Bladder microvascular endothelial cell (primary cell): ENCODE data around the gene PDE2A. TPM values are rescaled to one million over a fixed set of nuclear protein-coding genes. Genes with fewer than 3 reads are reported as not detected.

Experiments
- total RNA-seq: library from RNA; depleted of rRNA; stranded (reverse); fragments of >200 nt; gene quantifications from 2 replicates; pipeline ENCODE4 v1.2.3, GENCODE V29; 2014

Gene PDE2A
- 159 and 229 TPM in 2 replicates for total RNA-seq

DNA sequence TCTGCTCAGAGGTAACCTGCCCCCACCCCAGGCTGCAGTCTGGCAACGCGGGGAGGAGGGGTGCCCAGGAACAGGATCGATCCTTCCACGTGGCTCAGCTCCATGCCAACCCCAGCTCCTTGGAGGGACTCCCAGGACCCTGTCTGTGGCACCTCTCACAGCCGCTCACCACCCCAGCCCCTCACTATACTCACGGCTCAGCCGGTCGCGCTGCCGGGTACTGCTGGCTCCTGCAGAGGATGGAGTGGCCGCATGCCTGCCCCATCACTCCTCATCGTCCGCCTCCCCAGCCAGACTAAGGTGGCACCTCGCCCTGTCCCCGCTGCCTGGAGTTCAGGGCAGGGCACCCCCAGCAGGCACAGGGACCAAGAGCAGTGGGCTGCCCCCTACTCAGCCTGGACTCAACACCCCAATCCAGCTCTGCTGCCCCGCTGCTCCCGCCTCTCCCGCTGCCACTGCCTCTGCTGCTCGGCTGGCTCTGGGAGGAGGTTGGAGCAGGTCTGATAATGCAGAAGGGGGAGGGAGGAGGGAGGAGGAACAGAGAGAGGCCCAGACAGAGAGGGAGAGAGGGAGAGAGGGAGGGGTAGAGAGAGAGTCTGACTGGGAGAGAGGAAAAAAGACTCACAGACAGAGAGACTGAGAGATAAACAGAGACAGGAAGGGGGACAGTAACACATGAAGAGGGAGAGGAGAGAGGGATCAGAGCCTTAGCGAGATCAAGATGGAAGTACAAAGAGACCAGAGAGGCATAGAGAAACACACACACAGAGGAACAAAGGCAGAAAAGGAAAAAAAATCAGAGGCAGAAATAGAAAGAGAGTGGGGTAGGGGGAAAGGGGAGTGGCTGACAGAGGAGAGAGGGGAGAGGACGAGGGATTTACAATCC, at the start of gene PDE2A:
TSS of gene PDE2A (minus strand) at position 480 of the 886 bp plus-strand sequence. CDS start at position 265, 215 bp downstream.

Other genes with a start within 250 kb of the PDE2A start
- gene CLPB, start 239.9 kb downstream of the PDE2A start, total RNA-seq: 28.3 and 55.8 TPM in 2 replicates
- gene ARAP1, start 78.0 kb upstream of the PDE2A start, total RNA-seq: 53.4 and 106 TPM in 2 replicates
- 25.1 and 77.7 TPM in 2 replicates for gene STARD10, start 119.6 kb upstream of the PDE2A start, total RNA-seq
- gene ATG16L2, start 140.0 kb upstream of the PDE2A start, total RNA-seq: 7.0 and 12.7 TPM in 2 replicates